ENCODE results near the gene STX7.
A peak's percentile ranks its signal among the peaks of the same experiment; 100 is the strongest.

The STX7 gene

DNA sequence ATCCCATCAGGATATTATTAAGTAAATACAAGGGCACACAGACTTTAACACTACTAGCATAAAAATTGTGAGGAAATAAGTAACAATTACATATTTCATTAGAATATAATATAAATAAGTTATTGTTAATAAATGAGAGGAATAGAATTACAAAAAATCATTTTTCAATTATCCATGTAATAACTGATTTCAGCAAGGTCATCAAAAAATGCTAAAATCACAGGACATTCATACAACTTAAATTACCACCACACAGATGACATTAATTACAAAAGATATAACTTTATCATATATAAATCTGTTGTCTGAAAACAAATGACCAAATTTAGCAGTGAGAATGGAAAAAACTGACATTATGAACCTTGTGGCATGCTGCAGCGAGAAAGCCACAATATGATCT lies 37.0 kb downstream of the STX7 start:
- no peak for DNase-seq

- DNase-seq, result peak; percentile 64
Observed at GRCh38 chr6:132471787-132472186, 41.1 kb downstream of the STX7 start.

GRCh38 chr6:132466952-132467351 lies 46.0 kb downstream of the STX7 start:
- no peak for DNase-seq

- no peak for DNase-seq
Observed at GRCh38 chr6:132465530-132466485, 47.1 kb downstream of the STX7 start.

GRCh38 chr6:132464538-132465256 lies 48.2 kb downstream of the STX7 start:
- no peak for DNase-seq

- no peak for DNase-seq
Observed at GRCh38 chr6:132461958-132462357, 51.0 kb downstream of the STX7 start.

GRCh38 chr6:132459605-132459952 lies 53.3 kb downstream of the STX7 start:
- no peak for DNase-seq

DNA sequence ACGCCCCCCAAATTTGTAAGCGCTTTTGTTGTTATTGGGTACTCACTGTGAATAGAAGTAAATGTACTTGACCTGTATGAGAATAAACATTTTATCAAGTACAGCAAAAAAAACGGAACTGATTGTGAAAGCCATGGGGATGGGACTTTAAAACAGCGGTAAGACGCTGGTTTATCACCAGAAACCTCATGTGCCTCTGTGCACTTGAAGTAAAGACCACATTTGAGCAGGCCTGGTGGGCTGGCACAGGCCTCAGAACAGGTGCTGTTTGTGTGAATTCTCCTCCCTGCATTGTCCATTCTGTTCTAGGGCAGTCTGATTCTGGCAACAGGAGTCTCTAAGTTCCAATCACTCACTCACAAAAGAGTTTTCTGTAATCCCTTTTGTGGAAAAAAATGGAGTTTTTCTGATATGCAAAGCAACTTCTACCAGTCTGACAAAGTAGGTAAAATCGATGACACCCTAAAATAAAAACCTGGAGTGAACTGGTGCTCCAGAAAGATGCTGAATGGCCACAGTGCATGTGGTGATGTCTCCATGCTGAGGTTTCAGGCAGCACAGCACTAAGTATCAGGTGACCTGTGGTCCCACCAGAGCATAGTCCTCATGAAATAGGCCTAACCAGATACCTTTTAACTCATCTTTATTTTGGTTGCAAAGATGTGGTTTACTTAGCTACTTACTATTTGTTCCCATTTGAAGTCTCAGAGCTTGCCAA lies 53.9 kb downstream of the STX7 start:
- no peak for DNase-seq

DNA sequence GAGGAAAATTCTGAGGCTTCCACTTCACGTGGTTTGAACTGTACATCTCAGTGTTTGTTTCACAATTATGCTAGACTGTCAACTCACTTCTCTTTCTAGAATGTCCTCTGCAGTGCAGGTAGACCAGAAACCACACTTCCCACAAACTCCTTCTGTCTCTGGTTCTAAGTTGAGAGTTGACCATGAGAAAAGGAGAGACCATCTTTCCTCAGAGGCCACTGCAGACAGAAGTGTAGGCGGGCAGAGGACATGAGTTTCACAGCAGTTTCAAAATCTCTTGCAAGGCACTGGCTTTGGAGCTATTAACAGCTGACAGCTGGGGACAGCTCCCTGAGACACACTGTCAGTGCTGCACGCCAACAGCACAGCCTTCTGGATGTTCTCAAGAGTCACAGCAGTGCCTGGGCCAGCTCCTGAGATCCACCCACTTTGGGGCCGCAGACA lies 56.2 kb downstream of the STX7 start:
- DNase-seq, result no peak

DNA sequence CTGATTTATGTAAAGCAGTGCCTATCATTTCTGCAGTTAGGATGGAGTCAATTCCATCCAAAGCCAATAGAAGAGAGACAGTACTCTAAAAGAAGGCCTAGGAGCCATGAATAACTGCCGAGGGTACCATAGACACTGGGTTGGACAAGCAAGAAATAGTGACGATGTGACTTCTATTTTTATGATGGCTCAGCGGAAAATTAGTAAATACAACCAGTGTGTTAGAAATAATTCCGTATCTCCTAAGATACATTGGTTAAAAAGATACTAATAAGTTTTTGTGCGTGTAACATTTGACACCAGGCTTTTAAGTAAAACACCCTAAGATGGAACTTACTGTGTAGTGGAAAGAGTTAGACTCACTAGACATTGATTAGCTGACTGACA lies 66.1 kb downstream of the STX7 start:
- DNase-seq, result no peak

GRCh38 chr6:132446141-132446854 lies 66.6 kb downstream of the STX7 start:
- DNase-seq, result no peak

- DNase-seq, result no peak
Observed at GRCh38 chr6:132445201-132445951, 67.5 kb downstream of the STX7 start.

DNA sequence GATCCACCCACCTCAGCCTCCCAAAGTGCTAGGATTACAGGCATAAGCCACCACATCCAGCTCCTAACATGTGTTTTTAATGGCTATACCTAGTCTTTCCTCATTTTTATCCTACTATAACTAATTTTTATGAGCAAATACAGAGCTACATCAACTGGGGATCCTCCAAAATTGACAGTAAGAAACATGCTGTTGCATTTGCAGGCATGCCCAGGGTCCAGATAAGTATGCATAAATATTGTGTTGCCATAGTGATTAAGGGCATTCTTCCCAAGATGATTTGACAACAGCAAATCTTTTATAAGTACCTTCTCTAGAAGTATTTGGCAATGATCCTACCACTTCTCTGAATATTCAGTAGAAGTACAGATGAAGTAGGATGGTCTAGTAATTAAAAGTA lies 69.7 kb downstream of the STX7 start:
- no peak for DNase-seq

GRCh38 chr6:132430110-132430509 lies 82.8 kb downstream of the STX7 start:
- no peak for DNase-seq

DNA sequence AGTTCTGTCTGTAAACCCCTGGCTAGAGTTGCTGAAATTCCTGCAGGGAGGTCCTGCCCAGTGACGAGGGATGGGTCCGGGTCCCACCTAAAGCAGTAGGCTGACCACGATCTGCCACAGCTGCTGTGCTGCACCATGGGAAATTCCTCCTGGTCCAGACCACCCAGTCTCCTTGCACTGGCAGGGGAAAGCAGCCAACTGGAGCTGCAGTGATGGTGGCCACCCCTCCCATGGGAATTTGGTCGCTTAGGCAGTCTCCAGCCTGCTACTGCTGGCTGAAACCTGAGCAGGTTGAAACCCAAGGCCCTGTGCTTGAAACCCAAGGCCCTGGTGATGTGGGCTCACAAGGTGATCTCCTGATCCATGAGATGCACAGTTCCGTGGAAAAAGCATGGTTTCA lies 87.7 kb downstream of the STX7 start:
- DNase-seq, result no peak

- no peak for DNase-seq
Observed at GRCh38 chr6:132423839-132424238, 89.1 kb downstream of the STX7 start.

GRCh38 chr6:132418235-132418965 lies 94.5 kb downstream of the STX7 start:
- DNase-seq, result no peak

GRCh38 chr6:132414761-132415160 lies 98.2 kb downstream of the STX7 start:
- no peak for DNase-seq

DNA sequence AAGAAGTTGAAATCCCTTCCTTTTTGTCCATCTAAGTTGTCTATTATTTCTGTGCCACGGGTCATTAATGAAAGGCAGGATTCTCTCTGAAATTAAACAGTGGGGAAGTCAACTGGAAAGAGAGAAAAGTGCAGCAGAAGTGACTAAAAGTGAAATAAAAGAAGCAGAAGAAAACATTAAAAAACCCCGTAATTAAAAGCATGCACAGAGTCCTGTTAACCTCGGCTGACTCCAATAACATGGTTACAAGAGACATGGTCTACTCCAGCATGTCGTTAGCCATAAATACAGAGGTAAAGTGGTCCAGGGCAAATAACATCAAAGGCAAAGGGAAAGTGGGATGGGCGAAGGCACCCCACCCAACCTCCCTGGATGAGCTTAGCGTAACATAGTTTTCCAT lies 98.6 kb downstream of the STX7 start:
- no peak for DNase-seq

- DNase-seq, result no peak
Observed at GRCh38 chr6:132413499-132413802, 99.5 kb downstream of the STX7 start.

GRCh38 chr6:132412656-132413498 lies 100.0 kb downstream of the STX7 start:
- no peak for DNase-seq

Data from NCI-H146 (cell line).